Pancreas (tissue), 10 donors: ENCODE data around the gene SURF4. TPM values are rescaled to one million over a fixed set of nuclear protein-coding genes. Genes with fewer than 3 reads are reported as not detected.

Source experiments
- ATAC-seq, 4 donors: fragments of 200-7000 bp; cut with Tn5 transposase; one replicate each; pipeline versions ENCODE4 v1.8.0 to v1.9.1; 2020; ENCODE audit warnings: mild to moderate bottlenecking in 4 of 4, moderate library complexity in 4 of 4
- DNase-seq, 6 donors: peaks; one replicate each; pipeline ENCODE4 v3.0.0-alpha.2; 2020
- FAIRE-seq: peaks from 2 replicates; lab custom pipeline; 2012; peaks lifted over from hg19 to GRCh38; lab: Jason Lieb, UNC
- H3K27ac ChIP-seq, 4 donors: fragments of 200-600 bp; sonication (generic); 1 replicate in 3 of 4; 2 replicates in 1 of 4; pipeline versions ENCODE4 v1.5.0 to v1.8.0; 2020
- H3K27me3 ChIP-seq, 4 donors: fragments of 200-600 bp; one replicate each; pipeline ENCODE4 v1.8.0; 2021
- H3K36me3 ChIP-seq, 3 donors: fragments of 200-600 bp; sonication (generic) in 1 of 3; one replicate each; pipeline versions ENCODE4 v1.5.0 to v1.8.0; 2020 to 2021
- H3K4me1 ChIP-seq, 3 donors: fragments of 200-600 bp; one replicate each; pipeline ENCODE4 v1.8.0; 2021
- H3K4me3 ChIP-seq, 4 donors: fragments of 200-600 bp; sonication (generic) in 2 of 4; one replicate each; pipeline versions ENCODE4 v1.5.0 to v1.8.0; 2020 to 2021
- H3K9me3 ChIP-seq, 4 donors: fragments of 200-600 bp; one replicate each; pipeline ENCODE4 v1.8.0; 2021
- CTCF ChIP-seq, 4 donors: fragments of 200-600 bp; sonication (generic) in 3 of 4; IDR thresholded peaks; one replicate each; pipeline versions ENCODE4 v1.5.0 to v1.8.0; 2021; ENCODE audit warnings: antibody characterized with exemption in 4 of 4
- WGBS, 2 donors: extraction: QIAGEN DNeasy Blood & Tissue Kit; methylation state at CpG; one replicate each; pipeline ENCODE4 v1.1.7; 2013; 5-methylcytosine and 5-hydroxymethylcytosine counted together
- intact Hi-C, 3 donors: fragments of 100-400 bp; cut with DNase I; formaldehyde crosslinking; loops; one replicate each; pipeline versions ENCODE4 v1.11.1 to v1.14.2; 2022
- polyA plus RNA-seq, 2 donors: library from polyadenylated mRNA; stranded (reverse); fragments of 200-250 nt; gene quantifications; one replicate each; pipeline ENCODE4 v1.2.3, GENCODE V29; 2013
- total RNA-seq, 6 donors: library from RNA; stranded (reverse); fragmentation: NEBNext Ultra II Directional in 4 of 6; extraction: Animal tissue kit (Norgen Biotek cat#: 25700) in 4 of 6; gene quantifications; one replicate each; pipeline versions ENCODE4 v1.2.1 to v1.2.4, GENCODE V29; 2021 to 2023
- donor health status: healthy with polysubstance abuse.
- donor health status: DM: no; HTN: no; CAD: no; lungs with moderate emphysema.
- donor health status: DM: no; HTN: no; CAD: no.
- donor health status: control.
- donor health status: control.
- donor health status: Bipolar disorder and iron deficiency.
- donor health status: DM: yes; HTN: yes; CAD: no.
- donor health status: DM: no; HTN: no; CAD: no.
- donor health status: DM: no; HTN: no; CAD: no.
- donor health status: DM: yes; HTN: yes; CAD: no.

Gene SURF4
- total RNA-seq (100 to 1,000 TPM in 5 of 6 donors, 10 to 100 TPM in 1; 87.9 to 132 (median 129) TPM), polyA plus RNA-seq (100 to 1,000 TPM in 1 of 2 donors, 10 to 100 TPM in 1; 63.1 to 106 TPM)

GRCh38 chr9:133375724-133376654 is at the start of gene SURF4, which contains the start of gene STKLD1:
SURF4 (minus strand) TSS chr9:133376060; CDS start chr9:133375969, 91 bp downstream.
STKLD1 (plus strand) TSS chr9:133376366; CDS start chr9:133376474, 108 bp downstream.
- no peak for TF ChIP-seq CTCF (IDR thresholded peaks at IDR 0.05)
- ATAC-seq (peak; percentile 92 to 94 (median 92)), DNase-seq (peak; percentile 94 to 99 (median 98)), FAIRE-seq (no peak)
- peak within 1 kb of the TSS; percentile 93 to 98 (median 95) for H3K27ac ChIP-seq
- peak within 1 kb of the TSS; percentile 75 to 100 (median 98) for H3K4me3 ChIP-seq
- H3K9me3 ChIP-seq: no peaks in the 10 kb centered on the region
- H3K36me3 ChIP-seq: no peaks in the 10 kb centered on the region
- WGBS, 2 donors: 0% methylated on average over 86 to 120 of the region's 120 CpGs
- no peaks in the 10 kb centered on the region for H3K27me3 ChIP-seq
- intact Hi-C loops: no loop called here
- peaks cover 22 to 41% (median 26%) of the 10 kb centered on the region in 3 donors for H3K4me1 ChIP-seq

- no peaks in the 10 kb centered on the region for H3K27me3 ChIP-seq
- DNase-seq (no peak), ATAC-seq (no peak), FAIRE-seq (no peak)
- H3K9me3 ChIP-seq: no peaks in the 10 kb centered on the region
- no peak overlapping the region for H3K4me3 ChIP-seq
- intact Hi-C loops: no loop called here
- TF ChIP-seq CTCF (IDR thresholded peaks at IDR 0.05): no peak
- H3K36me3 ChIP-seq: no peaks in the 10 kb centered on the region
- WGBS, 2 donors: 86 to 90% methylated on average over 22 of the region's 22 CpGs
- peaks cover 0 to 5% (median 4%) of the 10 kb centered on the region in 3 donors for H3K4me1 ChIP-seq
- no peak overlapping the region for H3K27ac ChIP-seq
Measured at GRCh38 chr9:133425049-133425632, 49.3 kb upstream of the SURF4 start.

GRCh38 chr9:133424187-133424586 is 48.3 kb upstream of the SURF4 start:
- TF ChIP-seq CTCF (IDR thresholded peaks at IDR 0.05): no peak
- FAIRE-seq (no peak), DNase-seq (no peak), ATAC-seq (no peak)
- intact Hi-C loops: no loop called here
- H3K36me3 ChIP-seq: no peaks in the 10 kb centered on the region
- H3K4me1 ChIP-seq: peaks cover 0 to 5% (median 4%) of the 10 kb centered on the region in 3 donors
- no peaks in the 10 kb centered on the region for H3K27me3 ChIP-seq
- H3K27ac ChIP-seq: no peak overlapping the region
- WGBS, 2 donors: 91 to 98% methylated on average over 12 of the region's 12 CpGs
- H3K4me3 ChIP-seq: no peak overlapping the region
- no peaks in the 10 kb centered on the region for H3K9me3 ChIP-seq

- Histone ChIP-seq H3K27me3 (no peaks in the 10 kb centered on the region), H3K4me1 (peaks cover 0 to 3% (median 2%) of the 10 kb centered on the region in 3 donors), H3K36me3 (no peaks in the 10 kb centered on the region), H3K27ac (no peak overlapping the region), H3K4me3 (no peak overlapping the region), H3K9me3 (no peaks in the 10 kb centered on the region)
- no peak for FAIRE-seq
- DNase-seq: no peak
- WGBS, 2 donors: 12 to 29% methylated on average over 3 of the region's 3 CpGs
- intact Hi-C loops: no loop called here
- peak in 2 of 4 donors; percentile 30 to 31 for ATAC-seq
- no peak for TF ChIP-seq CTCF (IDR thresholded peaks at IDR 0.05)
Measured at GRCh38 chr9:133423216-133423615, 47.4 kb upstream of the SURF4 start.
